ENCODE results near the gene NKD2.

NKD2 gene

DNA sequence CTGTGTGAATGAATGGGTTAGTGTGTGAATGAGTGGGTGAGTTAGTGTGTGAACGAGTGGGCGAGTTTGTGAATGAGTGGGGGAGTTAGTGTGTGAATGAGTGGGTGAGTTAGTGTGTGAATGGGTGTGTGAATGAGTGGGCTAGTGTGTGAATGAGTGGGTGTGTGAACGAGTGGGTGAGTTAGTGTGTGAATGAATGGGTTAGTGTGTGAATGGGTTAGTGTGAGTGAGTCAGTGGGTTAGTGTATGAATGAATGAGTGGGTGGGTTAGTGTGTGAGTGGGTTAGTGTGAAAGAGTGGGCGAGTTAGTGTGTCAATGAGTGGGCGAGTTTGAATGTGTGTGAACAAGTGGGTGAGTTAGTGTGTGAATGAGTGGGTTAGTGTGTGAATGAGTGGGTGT, 35.5 kb downstream of the NKD2 start:
- H3K27ac ChIP-seq: no peak overlapping the region
- no peak for TF ChIP-seq ZFX (IDR thresholded peaks at IDR 0.05)
- TF ChIP-seq, protein P1, sequence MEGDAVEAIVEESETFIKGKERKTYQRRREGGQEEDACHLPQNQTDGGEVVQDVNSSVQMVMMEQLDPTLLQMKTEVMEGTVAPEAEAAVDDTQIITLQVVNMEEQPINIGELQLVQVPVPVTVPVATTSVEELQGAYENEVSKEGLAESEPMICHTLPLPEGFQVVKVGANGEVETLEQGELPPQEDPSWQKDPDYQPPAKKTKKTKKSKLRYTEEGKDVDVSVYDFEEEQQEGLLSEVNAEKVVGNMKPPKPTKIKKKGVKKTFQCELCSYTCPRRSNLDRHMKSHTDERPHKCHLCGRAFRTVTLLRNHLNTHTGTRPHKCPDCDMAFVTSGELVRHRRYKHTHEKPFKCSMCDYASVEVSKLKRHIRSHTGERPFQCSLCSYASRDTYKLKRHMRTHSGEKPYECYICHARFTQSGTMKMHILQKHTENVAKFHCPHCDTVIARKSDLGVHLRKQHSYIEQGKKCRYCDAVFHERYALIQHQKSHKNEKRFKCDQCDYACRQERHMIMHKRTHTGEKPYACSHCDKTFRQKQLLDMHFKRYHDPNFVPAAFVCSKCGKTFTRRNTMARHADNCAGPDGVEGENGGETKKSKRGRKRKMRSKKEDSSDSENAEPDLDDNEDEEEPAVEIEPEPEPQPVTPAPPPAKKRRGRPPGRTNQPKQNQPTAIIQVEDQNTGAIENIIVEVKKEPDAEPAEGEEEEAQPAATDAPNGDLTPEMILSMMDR (conservative IDR thresholded peaks at IDR 0.05): no peak

DNA sequence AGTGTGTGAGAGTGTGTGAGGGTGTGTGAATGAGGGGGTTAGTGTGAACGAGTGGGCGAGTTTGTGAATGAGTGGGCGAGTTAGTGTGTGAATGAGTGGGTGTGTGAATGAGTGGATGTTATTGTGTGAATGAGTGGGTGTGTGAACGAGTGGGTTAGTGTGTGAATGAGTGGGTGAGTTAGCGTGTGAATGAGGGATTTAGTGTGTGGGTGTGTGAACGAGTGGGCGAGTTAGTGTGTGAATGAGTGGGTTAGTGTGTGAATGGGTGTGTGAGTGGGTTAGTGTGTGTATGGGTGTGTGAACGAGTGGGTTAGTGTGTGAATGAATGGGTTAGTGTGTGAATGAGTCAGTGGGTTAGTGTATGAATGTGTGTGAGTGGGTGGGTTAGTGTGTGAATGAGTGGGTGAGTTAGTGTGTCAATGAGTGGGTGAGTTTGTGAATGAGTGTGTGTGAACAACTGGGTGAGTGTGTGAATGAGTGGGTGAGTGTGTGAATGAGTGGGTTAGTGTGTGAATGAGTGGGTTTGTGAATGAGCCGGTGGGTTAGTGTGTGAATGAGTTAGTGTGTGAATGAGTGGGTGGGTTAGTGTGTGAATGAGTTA, 37.5 kb downstream of the NKD2 start:
- TF ChIP-seq ZFX (IDR thresholded peaks at IDR 0.05): no peak
- TF ChIP-seq, protein P1 (conservative IDR thresholded peaks at IDR 0.05): no peak
- no peak overlapping the region for H3K27ac ChIP-seq

DNA sequence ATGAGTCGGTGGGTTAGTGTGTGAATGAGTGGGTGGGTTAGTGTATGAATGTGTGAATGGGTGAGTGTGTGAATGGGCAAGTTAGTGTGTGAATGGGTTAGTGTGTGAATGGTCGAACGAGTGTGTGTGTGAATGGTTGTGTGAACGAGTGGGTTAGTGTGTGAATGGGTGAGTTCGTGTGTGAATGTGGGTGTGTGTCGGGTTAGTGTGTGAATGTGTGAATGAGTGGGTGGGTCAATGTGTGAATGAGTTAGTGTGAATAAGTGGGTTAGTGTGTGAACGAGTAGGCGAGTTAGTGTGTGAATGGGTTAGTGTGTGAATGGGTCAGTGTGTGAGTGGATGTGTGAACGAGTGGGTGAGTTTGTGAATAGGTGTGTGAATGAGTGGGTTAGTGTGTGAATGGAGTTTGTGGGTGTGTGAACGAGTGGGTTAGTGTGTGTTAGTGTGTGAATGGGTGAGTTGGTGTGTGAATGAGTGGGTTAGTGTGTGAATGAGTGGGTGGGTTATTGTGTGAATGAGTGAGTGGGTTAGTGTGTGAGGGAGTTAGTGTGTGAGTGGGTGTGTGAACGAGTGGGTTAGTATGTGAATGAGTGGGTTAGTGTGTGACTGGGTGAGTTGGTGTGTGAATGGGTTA, 38.8 kb downstream of the NKD2 start:
- H3K27ac ChIP-seq: no peak overlapping the region
- TF ChIP-seq ZFX (IDR thresholded peaks at IDR 0.05): no peak
- TF ChIP-seq, protein P1 (conservative IDR thresholded peaks at IDR 0.05): no peak

DNA sequence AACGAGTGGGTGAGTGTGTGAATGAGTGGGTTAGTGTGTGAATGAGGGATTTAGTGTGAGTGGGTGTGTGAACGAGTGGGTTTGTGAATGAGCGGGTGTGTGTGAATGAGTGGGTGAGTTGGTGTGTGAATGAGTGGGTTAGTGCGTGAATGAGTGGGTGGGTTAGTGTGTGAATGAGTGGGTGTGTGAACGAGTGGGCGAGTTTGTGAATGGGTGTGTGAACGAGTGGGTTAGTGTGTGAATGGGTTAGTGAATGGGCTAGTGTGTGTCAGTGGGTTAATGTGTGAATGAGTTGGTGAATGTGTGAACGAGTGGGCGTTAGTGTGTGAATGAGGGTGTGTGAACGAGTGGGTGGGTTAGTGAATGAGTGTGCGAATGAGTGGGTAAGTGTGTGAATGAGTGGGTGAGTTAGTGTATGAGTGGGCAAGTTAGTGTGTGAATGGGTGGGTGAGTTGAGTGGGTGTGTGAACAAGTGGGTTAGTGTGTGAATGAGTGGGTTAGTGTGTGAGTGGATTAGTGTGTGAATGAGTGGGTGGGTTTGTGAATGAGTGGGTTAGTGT, 39.6 kb downstream of the NKD2 start:
- TF ChIP-seq ZFX (IDR thresholded peaks at IDR 0.05): no peak
- TF ChIP-seq, protein P1 (conservative IDR thresholded peaks at IDR 0.05): no peak
- no peak overlapping the region for H3K27ac ChIP-seq

DNA sequence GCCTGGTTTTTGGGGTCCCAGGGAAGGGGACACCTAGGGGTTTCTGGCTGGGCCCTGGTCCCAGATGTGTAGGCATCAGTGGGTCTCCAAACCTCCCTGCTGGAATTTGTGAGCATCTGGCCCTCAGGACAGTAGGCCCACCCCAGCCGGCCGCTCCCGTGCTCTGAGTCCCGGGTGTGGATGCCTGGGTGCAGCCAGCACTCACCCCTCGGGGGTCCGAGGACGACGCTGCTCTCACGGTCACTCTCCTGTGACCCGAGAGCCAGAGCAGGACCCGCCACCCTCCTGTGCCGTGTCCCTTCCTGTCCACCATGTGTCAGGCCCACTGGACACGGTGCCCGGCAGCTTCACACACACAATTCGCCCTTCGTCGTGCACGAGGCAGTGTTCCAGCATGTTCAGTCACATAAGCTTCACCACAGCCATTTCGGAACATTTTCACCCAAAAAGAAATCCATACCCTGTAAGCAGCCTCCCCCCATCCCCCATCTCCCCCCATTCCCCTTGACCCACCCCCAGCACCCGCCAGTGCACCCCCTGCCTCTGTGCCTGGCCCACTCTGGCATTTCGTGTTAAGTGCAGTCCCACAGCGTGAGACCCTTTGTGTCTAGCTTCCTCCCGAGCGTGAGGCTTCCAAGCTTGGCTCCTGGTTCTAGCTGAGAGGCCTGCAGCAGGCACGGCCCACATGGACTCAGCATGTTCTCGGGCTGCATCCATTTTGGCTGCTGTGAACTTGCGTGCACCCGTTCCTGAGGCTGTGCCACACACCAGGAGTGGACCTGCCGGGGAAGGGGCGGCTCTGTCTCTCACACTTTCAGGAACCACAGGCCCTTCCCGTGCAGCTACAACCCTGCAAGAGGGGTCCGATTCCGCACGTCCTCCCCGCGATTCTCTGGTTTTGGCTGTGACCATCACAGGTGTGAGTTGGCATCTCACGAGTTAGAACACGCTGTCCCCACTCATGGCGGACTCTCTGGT, 40.5 kb downstream of the NKD2 start:
- TF ChIP-seq ZFX (IDR thresholded peaks at IDR 0.05): no peak
- TF ChIP-seq, protein P1 (conservative IDR thresholded peaks at IDR 0.05): no peak
- H3K27ac ChIP-seq: no peak overlapping the region

DNA sequence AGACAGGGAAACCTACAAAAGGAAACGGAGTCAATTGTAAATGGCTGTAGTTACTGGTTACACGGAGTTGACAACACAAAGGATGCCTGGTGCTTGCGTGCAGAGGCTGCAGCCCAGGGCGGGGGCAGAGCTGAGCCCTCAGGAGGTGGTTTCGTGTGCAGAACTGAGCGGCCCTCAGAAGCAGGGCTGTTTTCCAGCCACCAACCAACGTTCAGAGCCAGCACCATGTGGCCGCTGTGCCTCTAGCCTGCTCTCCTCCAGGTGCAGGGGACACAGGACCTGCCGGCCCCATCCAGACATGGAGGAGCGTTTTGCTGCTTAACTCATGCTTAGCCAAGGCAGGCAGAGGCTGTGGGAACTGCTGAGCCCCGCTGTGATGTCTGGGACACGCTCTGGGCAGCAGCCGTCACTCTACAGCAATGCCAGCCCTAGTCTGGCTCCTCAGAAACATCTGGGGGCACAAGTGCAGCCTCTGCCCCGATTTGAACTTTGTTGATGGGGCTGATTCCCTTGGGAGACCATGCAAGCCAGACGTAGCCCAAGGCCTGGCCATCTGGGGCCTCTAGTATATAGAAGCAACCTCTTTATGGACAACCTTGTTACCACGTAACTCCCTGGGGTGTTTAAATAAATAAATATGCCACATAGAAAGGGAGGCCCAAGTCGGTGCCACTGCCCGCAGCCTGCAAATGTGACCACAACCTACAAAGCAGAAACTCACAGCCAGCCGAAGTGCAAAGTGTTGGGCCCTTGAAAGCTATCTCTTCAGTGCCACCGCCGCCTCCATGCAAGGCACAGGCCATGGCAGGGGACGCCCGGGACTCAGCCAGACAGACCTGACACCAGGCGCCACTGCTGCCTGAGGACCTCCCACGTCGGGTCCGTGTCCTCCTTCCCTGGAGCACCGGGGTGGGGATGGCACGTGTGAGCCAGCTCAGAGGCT, 42.1 kb downstream of the NKD2 start:
- no peak overlapping the region for H3K27ac ChIP-seq
- TF ChIP-seq, protein P1 (conservative IDR thresholded peaks at IDR 0.05): no peak
- TF ChIP-seq ZFX (IDR thresholded peaks at IDR 0.05): no peak

All from C4-2B (cell line).